Subcutaneous abdominal adipose tissue (tissue), 5 donors: ENCODE data around the gene P3H2.
"Not testable (repeated sequence)": the region's sequence is repeated elsewhere in the genome, so short reads cannot be mapped to it uniquely, and the experiment has no call there.

Experiments
- H3K27ac ChIP-seq: one replicate; pipeline ENCODE4 v1.7.0; 2013; ENCODE audit warnings: low read depth, mild to moderate bottlenecking, inconsistent platforms, low read length, moderate library complexity
- H3K27me3 ChIP-seq, 5 donors: one replicate each; pipeline ENCODE4 v1.7.0; 2013; ENCODE audit warnings: low read length in 5 of 5, inconsistent platforms in 1 of 5; ENCODE audit not compliant: control insufficient read depth in 5 of 5, insufficient read depth in 4 of 5
- H3K36me3 ChIP-seq, 5 donors: one replicate each; pipeline ENCODE4 v1.7.0; 2013; ENCODE audit warnings: low read length in 5 of 5; ENCODE audit not compliant: control insufficient read depth in 5 of 5, insufficient read depth in 5 of 5
- H3K4me1 ChIP-seq, 5 donors: one replicate each; pipeline ENCODE4 v1.7.0; 2013; ENCODE audit warnings: low read length in 5 of 5, mild to moderate bottlenecking in 3 of 5, moderate library complexity in 1 of 5; ENCODE audit not compliant: control insufficient read depth in 5 of 5, insufficient read depth in 5 of 5
- H3K4me3 ChIP-seq, 5 donors: one replicate each; pipeline ENCODE4 v1.7.0; 2013; ENCODE audit warnings: low read length in 5 of 5, low read depth in 1 of 5
- H3K9ac ChIP-seq, 5 donors: one replicate each; pipeline ENCODE4 v1.7.0; 2013; ENCODE audit warnings: low read length in 5 of 5, mild to moderate bottlenecking in 4 of 5, moderate library complexity in 3 of 5
- H3K9me3 ChIP-seq, 5 donors: one replicate each; pipeline ENCODE4 v1.7.0; 2013; ENCODE audit warnings: low read length in 5 of 5; ENCODE audit not compliant: control insufficient read depth in 5 of 5
- donor health status: healthy.
- donor health status: healthy.
- donor health status: healthy.
- donor health status: healthy.
- donor health status: healthy.

The P3H2 gene

GRCh38 chr3:189961522-189962161 is 159.1 kb downstream of the P3H2 start:
- H3K27ac ChIP-seq = no peak overlapping the region
- no peak overlapping the region for H3K9ac ChIP-seq
- peaks cover 0 to 3% (median 0%) of the 10 kb centered on the region in 5 donors for H3K4me1 ChIP-seq
- no peak overlapping the region for H3K4me3 ChIP-seq
- H3K36me3 ChIP-seq = no peaks in the 10 kb centered on the region
- H3K27me3 ChIP-seq = no peaks in the 10 kb centered on the region
- H3K9me3 ChIP-seq = no peaks in the 10 kb centered on the region

GRCh38 chr3:189961086-189961485 is 159.6 kb downstream of the P3H2 start:
- H3K27me3 ChIP-seq, H3K9me3 ChIP-seq, H3K4me1 ChIP-seq, H3K36me3 ChIP-seq, H3K4me3 ChIP-seq, H3K9ac ChIP-seq, H3K27ac ChIP-seq: not testable (repeated sequence)

- Histone ChIP-seq H3K9me3 (no peaks in the 10 kb centered on the region), H3K36me3 (no peaks in the 10 kb centered on the region), H3K27me3 (no peaks in the 10 kb centered on the region), H3K4me3 (no peak overlapping the region), H3K4me1 (peaks cover 0 to 7% (median 0%) of the 10 kb centered on the region in 5 donors), H3K9ac (no peak overlapping the region), H3K27ac (no peak overlapping the region)
Measured at GRCh38 chr3:189954733-189955665, 165.7 kb downstream of the P3H2 start.

GRCh38 chr3:189953551-189953950 is 167.1 kb downstream of the P3H2 start:
- H3K27ac ChIP-seq = no peak overlapping the region
- H3K36me3 ChIP-seq = no peaks in the 10 kb centered on the region
- H3K4me1 ChIP-seq = peaks cover 0 to 7% (median 0%) of the 10 kb centered on the region in 5 donors
- no peaks in the 10 kb centered on the region for H3K9me3 ChIP-seq
- no peak overlapping the region for H3K9ac ChIP-seq
- H3K27me3 ChIP-seq = no peaks in the 10 kb centered on the region
- H3K4me3 ChIP-seq = no peak overlapping the region

GRCh38 chr3:189952272-189952671 is 168.4 kb downstream of the P3H2 start:
- Histone ChIP-seq H3K27ac (no peak overlapping the region), H3K9ac (no peak overlapping the region), H3K4me3 (no peak overlapping the region), H3K4me1 (peaks cover 0 to 7% (median 0%) of the 10 kb centered on the region in 5 donors), H3K36me3 (no peaks in the 10 kb centered on the region), H3K9me3 (no peaks in the 10 kb centered on the region), H3K27me3 (no peaks in the 10 kb centered on the region)

- H3K4me3 ChIP-seq = no peak overlapping the region
- no peak overlapping the region for H3K27ac ChIP-seq
- H3K4me1 ChIP-seq = peaks cover 0 to 7% (median 0%) of the 10 kb centered on the region in 5 donors
- H3K27me3 ChIP-seq = no peaks in the 10 kb centered on the region
- H3K9ac ChIP-seq = no peak overlapping the region
- no peaks in the 10 kb centered on the region for H3K9me3 ChIP-seq
- H3K36me3 ChIP-seq = no peaks in the 10 kb centered on the region
Measured at GRCh38 chr3:189950258-189950657, 170.4 kb downstream of the P3H2 start.

- peaks cover 0 to under 1% (median 0%) of the 10 kb centered on the region in 5 donors for H3K4me1 ChIP-seq
- no peaks in the 10 kb centered on the region for H3K9me3 ChIP-seq
- H3K27ac ChIP-seq = no peak overlapping the region
- no peaks in the 10 kb centered on the region for H3K36me3 ChIP-seq
- no peak overlapping the region for H3K4me3 ChIP-seq
- no peak overlapping the region for H3K9ac ChIP-seq
- H3K27me3 ChIP-seq = no peaks in the 10 kb centered on the region
Measured at GRCh38 chr3:189949580-189949979, 171.1 kb downstream of the P3H2 start.

- H3K9me3 ChIP-seq = no peaks in the 10 kb centered on the region
- H3K4me3 ChIP-seq = no peak overlapping the region
- H3K36me3 ChIP-seq = no peaks in the 10 kb centered on the region
- no peaks in the 10 kb centered on the region for H3K4me1 ChIP-seq
- H3K27me3 ChIP-seq = no peaks in the 10 kb centered on the region
- no peak overlapping the region for H3K9ac ChIP-seq
- H3K27ac ChIP-seq = no peak overlapping the region
Measured at GRCh38 chr3:189948724-189949045, 172.0 kb downstream of the P3H2 start.

- Histone ChIP-seq H3K9me3 (no peaks in the 10 kb centered on the region), H3K4me3 (no peak overlapping the region), H3K4me1 (no peaks in the 10 kb centered on the region), H3K27ac (no peak overlapping the region), H3K36me3 (no peaks in the 10 kb centered on the region), H3K9ac (no peak overlapping the region), H3K27me3 (no peaks in the 10 kb centered on the region)
Measured at GRCh38 chr3:189947948-189948723, 172.6 kb downstream of the P3H2 start.

- Histone ChIP-seq H3K4me1 (no peaks in the 10 kb centered on the region), H3K4me3 (no peak overlapping the region), H3K36me3 (no peaks in the 10 kb centered on the region), H3K27me3 (no peaks in the 10 kb centered on the region), H3K9me3 (no peaks in the 10 kb centered on the region), H3K9ac (no peak overlapping the region), H3K27ac (no peak overlapping the region)
Measured at GRCh38 chr3:189947068-189947467, 173.6 kb downstream of the P3H2 start.
